ENCODE results near the gene PLIN4. TPM values are rescaled to one million over a fixed set of nuclear protein-coding genes. Genes with fewer than 3 reads are reported as not detected.

Gene PLIN4
- polyA plus RNA-seq, 1 donor (not counting 4 experiments of a cell fraction or from before 2014, with no cell fraction given): not detected

DNA sequence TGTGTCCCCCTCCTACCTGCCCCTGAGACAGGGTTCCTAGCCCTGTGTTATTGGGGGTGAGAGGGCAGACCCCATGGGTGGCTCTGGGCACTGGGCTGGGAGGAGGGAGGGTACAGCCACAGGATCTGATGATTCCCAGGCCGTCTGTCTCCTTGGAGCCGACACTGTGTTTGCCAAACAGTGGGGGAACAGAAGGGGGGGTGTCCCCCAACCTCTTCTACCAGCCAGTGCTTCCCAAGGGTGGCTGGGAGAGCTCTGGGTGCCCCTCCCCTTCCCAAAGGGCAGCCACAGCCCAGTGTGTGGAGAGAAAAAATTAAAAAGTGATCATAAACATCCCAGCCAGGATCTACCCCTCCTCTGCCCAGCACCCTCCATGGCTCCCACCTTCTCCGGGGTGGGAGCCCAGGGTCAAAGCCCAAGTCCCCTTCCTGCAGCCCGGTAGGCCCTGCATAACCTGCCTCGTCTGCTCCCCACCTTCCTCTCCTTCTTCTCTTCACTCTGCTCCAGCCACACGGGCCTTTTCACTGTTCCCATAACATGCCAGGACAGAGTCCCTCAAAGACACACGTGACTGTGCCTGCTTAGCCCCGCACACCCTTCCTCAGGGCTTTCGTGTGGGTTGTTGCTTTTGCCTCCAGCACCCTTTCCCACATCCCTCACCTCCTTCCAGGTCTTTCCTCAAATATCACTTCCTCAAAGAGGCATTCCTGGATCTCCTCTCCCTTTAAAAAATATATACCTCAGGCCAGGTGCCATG is 1.4 kb upstream of the PLIN4 start:
- Histone ChIP-seq H3K9me3 (ENCODE audit: control insufficient read depth, low read depth, low read length) (no peaks in the 10 kb centered on the region), H3K27me3 (ENCODE audit: control insufficient read depth, extremely low read depth, insufficient read depth, low read length) (peaks cover 8% of the 10 kb centered on the region), H3K4me3 (ENCODE audit: control insufficient read depth in 2 of 3, extremely low read depth in 1 of 3, insufficient read depth in 2 of 3, low read depth in 1 of 3, low read length in 3 of 3) (no peak overlapping the region), H3K9ac (ENCODE audit: control insufficient read depth, extremely low read depth, insufficient read depth, low read length) (no peak overlapping the region), H3K36me3 (ENCODE audit: control insufficient read depth in 2 of 2, extremely low read depth in 1 of 2, insufficient read depth in 2 of 2, low read length in 2 of 2) (no peaks in the 10 kb centered on the region), H3K4me2 (ENCODE audit: control insufficient read depth, extremely low read depth, insufficient read depth, low read depth, low read length) (peak overlapping the region; percentile 52), H3K27ac (ENCODE audit: control insufficient read depth, insufficient read depth, low read length) (peak overlapping the region; percentile 27), H2AFZ (ENCODE audit: control insufficient read depth, low read length) (no peak overlapping the region), H3K4me1 (ENCODE audit: control insufficient read depth, extremely low read depth, insufficient read depth, low read length) (peaks cover 11% of the 10 kb centered on the region), H4K20me1 (ENCODE audit: control insufficient read depth, extremely low read depth, insufficient read depth, low read length) (no peaks in the 10 kb centered on the region), H3K9me1 (ENCODE audit: control insufficient read depth, extremely low read depth, insufficient read depth, low read length) (no peaks in the 10 kb centered on the region), H3K79me2 (ENCODE audit: control insufficient read depth, insufficient read depth, low read length) (no peaks in the 10 kb centered on the region)
- DNase-seq (ENCODE audit: low read depth, low spot score) (peak; percentile 40), FAIRE-seq (no peak)
- dilution Hi-C loops (cut with MboI; ENCODE audit: extremely low pct_ligation_motif_present, low sequenced_read_pairs): no loop called here
- TF ChIP-seq, protein P1, sequence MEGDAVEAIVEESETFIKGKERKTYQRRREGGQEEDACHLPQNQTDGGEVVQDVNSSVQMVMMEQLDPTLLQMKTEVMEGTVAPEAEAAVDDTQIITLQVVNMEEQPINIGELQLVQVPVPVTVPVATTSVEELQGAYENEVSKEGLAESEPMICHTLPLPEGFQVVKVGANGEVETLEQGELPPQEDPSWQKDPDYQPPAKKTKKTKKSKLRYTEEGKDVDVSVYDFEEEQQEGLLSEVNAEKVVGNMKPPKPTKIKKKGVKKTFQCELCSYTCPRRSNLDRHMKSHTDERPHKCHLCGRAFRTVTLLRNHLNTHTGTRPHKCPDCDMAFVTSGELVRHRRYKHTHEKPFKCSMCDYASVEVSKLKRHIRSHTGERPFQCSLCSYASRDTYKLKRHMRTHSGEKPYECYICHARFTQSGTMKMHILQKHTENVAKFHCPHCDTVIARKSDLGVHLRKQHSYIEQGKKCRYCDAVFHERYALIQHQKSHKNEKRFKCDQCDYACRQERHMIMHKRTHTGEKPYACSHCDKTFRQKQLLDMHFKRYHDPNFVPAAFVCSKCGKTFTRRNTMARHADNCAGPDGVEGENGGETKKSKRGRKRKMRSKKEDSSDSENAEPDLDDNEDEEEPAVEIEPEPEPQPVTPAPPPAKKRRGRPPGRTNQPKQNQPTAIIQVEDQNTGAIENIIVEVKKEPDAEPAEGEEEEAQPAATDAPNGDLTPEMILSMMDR (optimal IDR thresholded peaks at IDR 0.05 in 1 of 3, IDR thresholded peaks at IDR 0.05 in 1 of 3, conservative IDR thresholded peaks at IDR 0.05 in 1 of 3; ENCODE audit: extremely low read depth in 1 of 3, insufficient read depth in 2 of 3, low read length in 3 of 3): no peak
- no peak for TF ChIP-seq EZH2 (IDR thresholded peaks at IDR 0.05; ENCODE audit: low read length)

DNA sequence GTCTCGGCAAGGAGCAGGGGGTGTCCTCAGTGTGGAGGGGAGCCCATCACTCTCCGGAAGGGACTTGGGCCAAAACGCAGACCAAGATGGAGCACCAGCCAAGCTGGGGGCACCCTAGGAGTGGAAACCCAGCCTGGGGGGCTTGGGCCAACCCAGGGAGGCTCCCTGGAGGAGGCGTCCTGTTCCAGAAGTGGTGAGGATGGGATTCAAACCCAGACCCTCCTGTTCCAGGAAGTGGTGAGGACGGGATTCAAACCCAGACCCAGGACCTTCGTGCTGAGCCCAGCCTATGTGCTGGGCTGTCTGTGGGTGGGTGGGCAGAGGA is 848 bp upstream of the PLIN4 start:
- Histone ChIP-seq H2AFZ (ENCODE audit: control insufficient read depth, low read length) (no peak overlapping the region), H3K79me2 (ENCODE audit: control insufficient read depth, insufficient read depth, low read length) (no peaks in the 10 kb centered on the region), H3K4me3 (ENCODE audit: control insufficient read depth in 2 of 3, extremely low read depth in 1 of 3, insufficient read depth in 2 of 3, low read depth in 1 of 3, low read length in 3 of 3) (no peak overlapping the region), H3K4me1 (ENCODE audit: control insufficient read depth, extremely low read depth, insufficient read depth, low read length) (peaks cover 11% of the 10 kb centered on the region), H3K9me3 (ENCODE audit: control insufficient read depth, low read depth, low read length) (no peaks in the 10 kb centered on the region), H3K27me3 (ENCODE audit: control insufficient read depth, extremely low read depth, insufficient read depth, low read length) (peaks cover 8% of the 10 kb centered on the region), H4K20me1 (ENCODE audit: control insufficient read depth, extremely low read depth, insufficient read depth, low read length) (no peaks in the 10 kb centered on the region), H3K27ac (ENCODE audit: control insufficient read depth, insufficient read depth, low read length) (no peak overlapping the region), H3K36me3 (ENCODE audit: control insufficient read depth in 2 of 2, extremely low read depth in 1 of 2, insufficient read depth in 2 of 2, low read length in 2 of 2) (no peaks in the 10 kb centered on the region), H3K9me1 (ENCODE audit: control insufficient read depth, extremely low read depth, insufficient read depth, low read length) (no peaks in the 10 kb centered on the region), H3K4me2 (ENCODE audit: control insufficient read depth, extremely low read depth, insufficient read depth, low read depth, low read length) (no peak overlapping the region), H3K9ac (ENCODE audit: control insufficient read depth, extremely low read depth, insufficient read depth, low read length) (no peak overlapping the region)
- DNase-seq (ENCODE audit: low read depth, low spot score): no peak
- TF ChIP-seq EZH2 (IDR thresholded peaks at IDR 0.05; ENCODE audit: low read length): no peak
- TF ChIP-seq, protein P1 (optimal IDR thresholded peaks at IDR 0.05 in 1 of 3, IDR thresholded peaks at IDR 0.05 in 1 of 3, conservative IDR thresholded peaks at IDR 0.05 in 1 of 3; ENCODE audit: extremely low read depth in 1 of 3, insufficient read depth in 2 of 3, low read length in 3 of 3): no peak
- dilution Hi-C loops (cut with MboI; ENCODE audit: extremely low pct_ligation_motif_present, low sequenced_read_pairs): no loop called here
- no peak for FAIRE-seq

Data from keratinocyte (primary cell).